HG03175 (cell line): ENCODE measurements around the gene CBLL2.
"Not testable (repeated sequence)": the region's sequence is repeated elsewhere in the genome, so short reads cannot be mapped to it uniquely, and the experiment has no call there.

Experiments used
- ATAC-seq: cut with Tn5 transposase; IDR thresholded peaks from one replicate; pipeline ENCODE4 v1.9.1; 2021; ENCODE audit warnings: mild to moderate bottlenecking, moderate library complexity; ENCODE audit not compliant: unreplicated experiment

The CBLL2 gene

GRCh38 chrX:22272613-22273012, at the start of gene CBLL2:
Gene CBLL2 (plus strand): TSS chrX:22272913. CDS start chrX:22272992, 79 bp downstream.
- no peak for ATAC-seq

- no peak for ATAC-seq
Observed at GRCh38 chrX:22234380-22234779, 38.3 kb upstream of the CBLL2 start.

GRCh38 chrX:22237479-22237878, 35.2 kb upstream of the CBLL2 start:
- no peak for ATAC-seq

GRCh38 chrX:22246620-22247019, 26.1 kb upstream of the CBLL2 start:
- no peak for ATAC-seq

GRCh38 chrX:22247169-22247568, 25.5 kb upstream of the CBLL2 start:
- ATAC-seq = no peak

GRCh38 chrX:22248401-22248800, 24.3 kb upstream of the CBLL2 start:
- no peak for ATAC-seq

- no peak for ATAC-seq
Observed at GRCh38 chrX:22249371-22249770, 23.3 kb upstream of the CBLL2 start.

- ATAC-seq = no peak
Observed at GRCh38 chrX:22268706-22269105, 4.0 kb upstream of the CBLL2 start.

- no peak for ATAC-seq
Observed at GRCh38 chrX:22273714-22274317, 1.1 kb downstream of the CBLL2 start.

GRCh38 chrX:22276781-22277180, 4.1 kb downstream of the CBLL2 start:
- ATAC-seq = no peak

GRCh38 chrX:22278375-22278774, 5.7 kb downstream of the CBLL2 start:
- ATAC-seq = no peak

- ATAC-seq = not testable (repeated sequence)
Observed at GRCh38 chrX:22289209-22289608, 16.5 kb downstream of the CBLL2 start.

- no peak for ATAC-seq
Observed at GRCh38 chrX:22296871-22297270, 24.2 kb downstream of the CBLL2 start.

GRCh38 chrX:22300130-22300529, 27.4 kb downstream of the CBLL2 start:
- ATAC-seq = peak; percentile 76

- no peak for ATAC-seq
Observed at GRCh38 chrX:22310779-22311178, 38.1 kb downstream of the CBLL2 start.

- ATAC-seq = no peak
Observed at GRCh38 chrX:22313766-22314165, 41.1 kb downstream of the CBLL2 start.

- ATAC-seq = no peak
Observed at GRCh38 chrX:22314211-22314610, 41.5 kb downstream of the CBLL2 start.

GRCh38 chrX:22314692-22315091, 42.0 kb downstream of the CBLL2 start:
- no peak for ATAC-seq

- no peak for ATAC-seq
Observed at GRCh38 chrX:22315151-22315550, 42.4 kb downstream of the CBLL2 start.

- no peak for ATAC-seq
Observed at GRCh38 chrX:22320236-22320873, 47.6 kb downstream of the CBLL2 start.

GRCh38 chrX:22323541-22323940, 50.8 kb downstream of the CBLL2 start:
- no peak for ATAC-seq
